ENCODE measurements around the gene OTOGL.

DNA sequence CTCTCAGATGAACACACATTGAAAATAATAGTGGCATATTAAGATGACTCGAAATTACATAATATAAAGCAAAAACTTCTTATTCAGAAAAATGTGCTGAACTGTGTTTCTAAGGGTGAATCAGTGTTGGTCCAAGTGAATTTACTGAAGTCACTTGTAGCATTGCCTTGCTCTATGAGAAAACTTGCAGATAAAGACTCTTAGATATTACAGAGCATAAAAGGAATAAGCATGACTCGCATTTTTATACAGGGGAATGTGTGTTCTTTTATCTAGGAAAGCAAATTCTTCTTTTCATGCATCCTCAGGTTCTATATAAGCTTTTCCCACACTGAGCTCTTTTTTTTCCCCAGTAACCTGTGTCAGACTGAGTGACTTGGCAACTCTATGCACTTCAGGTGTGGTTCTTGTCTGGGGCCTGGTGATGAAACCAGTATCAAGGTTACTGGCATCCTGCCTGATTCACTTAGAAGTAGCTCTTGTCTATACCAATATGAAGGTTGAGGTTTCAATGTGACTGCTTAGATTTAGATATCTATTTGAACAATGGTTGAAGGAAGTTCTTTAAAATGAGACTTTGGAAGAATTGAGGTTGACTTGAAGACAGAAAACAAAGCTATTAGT is 76.1 kb downstream of the OTOGL start:
- TF ChIP-seq, protein P1, sequence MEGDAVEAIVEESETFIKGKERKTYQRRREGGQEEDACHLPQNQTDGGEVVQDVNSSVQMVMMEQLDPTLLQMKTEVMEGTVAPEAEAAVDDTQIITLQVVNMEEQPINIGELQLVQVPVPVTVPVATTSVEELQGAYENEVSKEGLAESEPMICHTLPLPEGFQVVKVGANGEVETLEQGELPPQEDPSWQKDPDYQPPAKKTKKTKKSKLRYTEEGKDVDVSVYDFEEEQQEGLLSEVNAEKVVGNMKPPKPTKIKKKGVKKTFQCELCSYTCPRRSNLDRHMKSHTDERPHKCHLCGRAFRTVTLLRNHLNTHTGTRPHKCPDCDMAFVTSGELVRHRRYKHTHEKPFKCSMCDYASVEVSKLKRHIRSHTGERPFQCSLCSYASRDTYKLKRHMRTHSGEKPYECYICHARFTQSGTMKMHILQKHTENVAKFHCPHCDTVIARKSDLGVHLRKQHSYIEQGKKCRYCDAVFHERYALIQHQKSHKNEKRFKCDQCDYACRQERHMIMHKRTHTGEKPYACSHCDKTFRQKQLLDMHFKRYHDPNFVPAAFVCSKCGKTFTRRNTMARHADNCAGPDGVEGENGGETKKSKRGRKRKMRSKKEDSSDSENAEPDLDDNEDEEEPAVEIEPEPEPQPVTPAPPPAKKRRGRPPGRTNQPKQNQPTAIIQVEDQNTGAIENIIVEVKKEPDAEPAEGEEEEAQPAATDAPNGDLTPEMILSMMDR (IDR thresholded peaks at IDR 0.05), result no peak
- no peak for TF ChIP-seq EP300 (IDR thresholded peaks at IDR 0.05)

All from ovary (tissue), 3 donors.